Stimulated activated CD4-positive, alpha-beta T cell treated with anti-CD3 and anti-CD28 coated beads, Interleukin-4, amount 100 ng/mL, for 24 hours (primary cell): Measurements from ENCODE around the gene NCAPG.

Experiments
- DNase-seq: peaks from one replicate; pipeline ENCODE4 v3.0.0-alpha.2; 2020

Gene NCAPG, protein sequence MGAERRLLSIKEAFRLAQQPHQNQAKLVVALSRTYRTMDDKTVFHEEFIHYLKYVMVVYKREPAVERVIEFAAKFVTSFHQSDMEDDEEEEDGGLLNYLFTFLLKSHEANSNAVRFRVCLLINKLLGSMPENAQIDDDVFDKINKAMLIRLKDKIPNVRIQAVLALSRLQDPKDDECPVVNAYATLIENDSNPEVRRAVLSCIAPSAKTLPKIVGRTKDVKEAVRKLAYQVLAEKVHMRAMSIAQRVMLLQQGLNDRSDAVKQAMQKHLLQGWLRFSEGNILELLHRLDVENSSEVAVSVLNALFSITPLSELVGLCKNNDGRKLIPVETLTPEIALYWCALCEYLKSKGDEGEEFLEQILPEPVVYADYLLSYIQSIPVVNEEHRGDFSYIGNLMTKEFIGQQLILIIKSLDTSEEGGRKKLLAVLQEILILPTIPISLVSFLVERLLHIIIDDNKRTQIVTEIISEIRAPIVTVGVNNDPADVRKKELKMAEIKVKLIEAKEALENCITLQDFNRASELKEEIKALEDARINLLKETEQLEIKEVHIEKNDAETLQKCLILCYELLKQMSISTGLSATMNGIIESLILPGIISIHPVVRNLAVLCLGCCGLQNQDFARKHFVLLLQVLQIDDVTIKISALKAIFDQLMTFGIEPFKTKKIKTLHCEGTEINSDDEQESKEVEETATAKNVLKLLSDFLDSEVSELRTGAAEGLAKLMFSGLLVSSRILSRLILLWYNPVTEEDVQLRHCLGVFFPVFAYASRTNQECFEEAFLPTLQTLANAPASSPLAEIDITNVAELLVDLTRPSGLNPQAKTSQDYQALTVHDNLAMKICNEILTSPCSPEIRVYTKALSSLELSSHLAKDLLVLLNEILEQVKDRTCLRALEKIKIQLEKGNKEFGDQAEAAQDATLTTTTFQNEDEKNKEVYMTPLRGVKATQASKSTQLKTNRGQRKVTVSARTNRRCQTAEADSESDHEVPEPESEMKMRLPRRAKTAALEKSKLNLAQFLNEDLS

GRCh38 chr4:17810260-17811077 is at the start of gene NCAPG, which contains the start of gene DCAF16:
Gene NCAPG, plus strand, starts transcription at chr4:17810979. Its CDS starts 99 bp downstream, at chr4:17811078.
Gene DCAF16, minus strand, starts transcription at chr4:17810757. Its CDS starts 6,616 bp downstream, at chr4:17804141.
- DNase-seq, result peak; percentile 100

DNA sequence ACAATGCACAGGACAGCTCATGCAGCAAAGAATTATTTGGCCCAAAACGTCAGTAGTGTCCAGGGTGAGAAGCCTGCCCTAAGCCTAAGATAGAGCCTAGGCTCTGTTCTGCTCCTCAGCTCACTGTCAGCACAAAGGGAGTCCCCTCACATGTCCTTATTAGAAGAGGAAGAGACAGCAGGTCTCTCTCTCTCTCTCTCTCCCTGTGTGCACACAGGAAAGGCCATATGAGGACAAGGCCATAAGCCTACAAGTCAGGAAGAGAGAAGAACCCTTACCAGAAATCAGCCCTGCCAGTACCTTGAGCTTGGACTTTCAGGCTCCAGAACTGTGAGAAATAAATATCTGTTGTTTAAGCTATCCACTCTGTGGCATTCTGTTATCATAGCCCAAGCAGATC is 49.7 kb upstream of the NCAPG start:
- DNase-seq, result no peak

- no peak for DNase-seq
Observed at GRCh38 chr4:17762726-17763125, 48.1 kb upstream of the NCAPG start.

DNA sequence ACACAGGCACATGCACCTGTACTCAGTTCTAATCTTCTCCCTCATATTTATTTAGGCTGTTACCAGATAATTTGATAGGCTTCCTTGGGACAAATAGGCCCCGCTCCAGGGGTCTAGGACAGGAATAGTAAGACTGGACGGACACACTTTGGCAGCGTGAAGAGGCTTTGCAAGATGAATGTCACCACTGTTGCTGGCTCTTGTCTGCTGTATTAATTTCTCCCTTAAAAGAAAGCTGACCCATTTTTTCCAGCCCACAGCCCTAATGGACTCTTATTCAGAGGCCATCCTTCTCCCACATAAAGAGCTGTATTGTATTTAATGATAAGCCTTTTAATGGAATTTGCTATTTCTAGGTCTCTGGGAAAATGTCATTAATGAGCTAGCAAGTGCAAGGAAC is 47.4 kb upstream of the NCAPG start:
- DNase-seq, result no peak

DNA sequence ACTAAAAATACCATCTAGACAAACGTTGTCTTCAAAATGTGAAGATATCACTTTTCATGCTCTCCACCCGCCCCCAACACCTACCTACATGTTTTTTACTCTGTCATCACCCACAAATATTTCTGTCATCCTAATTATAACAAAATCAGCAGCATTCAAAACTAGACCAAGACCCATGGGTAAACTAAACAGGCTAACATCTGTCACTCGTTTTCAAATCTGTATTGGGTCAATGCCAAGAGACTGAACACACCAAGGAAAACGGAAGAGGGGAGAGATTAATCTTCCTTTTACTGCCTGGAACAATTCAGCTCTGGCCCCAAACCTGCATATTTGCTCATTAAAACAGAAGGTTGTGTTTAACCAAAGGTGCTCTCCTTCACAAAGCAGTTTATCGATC is 46.8 kb upstream of the NCAPG start:
- no peak for DNase-seq

- DNase-seq, result no peak
Observed at GRCh38 chr4:17765514-17766286, 45.1 kb upstream of the NCAPG start.

- no peak for DNase-seq
Observed at GRCh38 chr4:17766826-17767458, 43.8 kb upstream of the NCAPG start.

GRCh38 chr4:17769406-17770174 is 41.2 kb upstream of the NCAPG start:
- DNase-seq, result no peak

- no peak for DNase-seq
Observed at GRCh38 chr4:17770845-17771244, 39.9 kb upstream of the NCAPG start.

DNA sequence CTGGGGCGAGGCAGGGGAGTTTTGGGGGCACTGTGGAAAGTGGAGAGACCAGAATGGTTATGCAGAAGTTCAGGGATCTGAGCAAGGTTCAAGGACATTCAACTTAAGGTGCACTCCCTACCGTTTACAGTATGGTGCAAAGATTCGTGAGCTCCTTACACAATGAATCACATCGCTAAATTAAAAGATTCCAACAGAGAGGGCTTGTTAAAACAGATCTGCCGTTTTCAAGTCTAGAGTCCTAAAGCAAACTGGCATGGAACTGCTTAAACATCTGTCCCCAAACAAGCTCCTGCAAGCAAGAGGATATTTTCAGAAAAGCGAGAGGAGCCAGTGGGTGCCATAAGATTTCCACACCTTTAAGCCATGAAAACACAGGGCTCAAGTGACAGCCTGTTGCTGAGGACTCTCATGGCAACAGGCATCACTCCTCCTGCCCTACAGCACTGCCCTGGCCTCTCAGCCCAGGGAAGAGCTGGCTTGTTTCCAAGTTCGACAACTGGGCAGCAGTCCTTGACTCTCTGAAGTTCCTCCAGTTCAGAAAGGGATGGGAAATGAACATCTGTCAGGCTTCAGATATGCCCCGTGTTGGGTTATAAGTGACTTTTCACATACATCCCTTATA is 39.4 kb upstream of the NCAPG start:
- DNase-seq, result no peak

- no peak for DNase-seq
Observed at GRCh38 chr4:17773135-17773698, 37.6 kb upstream of the NCAPG start.

GRCh38 chr4:17778431-17778830 is 32.3 kb upstream of the NCAPG start:
- DNase-seq, result no peak

DNA sequence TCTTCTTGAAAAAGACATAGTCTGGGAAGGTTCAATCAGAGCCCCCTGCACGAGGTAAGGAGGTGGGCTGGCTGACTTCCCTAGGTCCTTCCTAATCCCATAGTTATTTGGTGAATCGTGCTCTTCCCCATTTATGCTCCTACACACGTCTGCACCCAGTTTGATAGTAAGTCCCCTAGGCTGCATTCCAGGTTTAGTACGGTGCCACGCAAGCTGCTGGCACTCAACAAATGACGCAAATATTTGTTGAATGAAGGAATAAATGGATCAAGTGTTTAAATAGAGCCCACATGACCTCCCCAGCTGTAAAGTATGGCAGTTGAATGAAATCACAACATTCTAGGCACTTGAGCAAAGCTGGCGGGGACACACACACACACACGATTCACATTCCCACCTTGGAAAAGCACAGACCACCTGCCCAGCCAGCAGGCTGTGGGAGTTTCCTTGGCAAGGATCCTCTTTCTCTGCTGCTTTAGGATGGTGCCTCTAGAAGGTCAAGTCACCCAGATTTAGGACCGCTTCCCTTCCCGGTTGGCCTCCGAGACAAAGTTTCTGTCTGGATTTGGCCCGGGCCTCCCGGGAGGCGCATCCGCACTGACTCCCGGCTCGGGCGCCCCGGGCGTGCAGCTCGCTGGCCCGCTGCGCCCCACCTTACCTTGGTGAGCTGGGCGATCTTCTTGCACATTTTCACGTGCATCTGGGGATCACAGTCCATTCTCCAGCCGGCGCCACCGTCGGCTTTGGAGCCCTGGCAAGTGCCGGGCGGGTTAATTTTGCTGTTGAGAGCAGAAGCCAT is 30.1 kb upstream of the NCAPG start:
- no peak for DNase-seq

DNA sequence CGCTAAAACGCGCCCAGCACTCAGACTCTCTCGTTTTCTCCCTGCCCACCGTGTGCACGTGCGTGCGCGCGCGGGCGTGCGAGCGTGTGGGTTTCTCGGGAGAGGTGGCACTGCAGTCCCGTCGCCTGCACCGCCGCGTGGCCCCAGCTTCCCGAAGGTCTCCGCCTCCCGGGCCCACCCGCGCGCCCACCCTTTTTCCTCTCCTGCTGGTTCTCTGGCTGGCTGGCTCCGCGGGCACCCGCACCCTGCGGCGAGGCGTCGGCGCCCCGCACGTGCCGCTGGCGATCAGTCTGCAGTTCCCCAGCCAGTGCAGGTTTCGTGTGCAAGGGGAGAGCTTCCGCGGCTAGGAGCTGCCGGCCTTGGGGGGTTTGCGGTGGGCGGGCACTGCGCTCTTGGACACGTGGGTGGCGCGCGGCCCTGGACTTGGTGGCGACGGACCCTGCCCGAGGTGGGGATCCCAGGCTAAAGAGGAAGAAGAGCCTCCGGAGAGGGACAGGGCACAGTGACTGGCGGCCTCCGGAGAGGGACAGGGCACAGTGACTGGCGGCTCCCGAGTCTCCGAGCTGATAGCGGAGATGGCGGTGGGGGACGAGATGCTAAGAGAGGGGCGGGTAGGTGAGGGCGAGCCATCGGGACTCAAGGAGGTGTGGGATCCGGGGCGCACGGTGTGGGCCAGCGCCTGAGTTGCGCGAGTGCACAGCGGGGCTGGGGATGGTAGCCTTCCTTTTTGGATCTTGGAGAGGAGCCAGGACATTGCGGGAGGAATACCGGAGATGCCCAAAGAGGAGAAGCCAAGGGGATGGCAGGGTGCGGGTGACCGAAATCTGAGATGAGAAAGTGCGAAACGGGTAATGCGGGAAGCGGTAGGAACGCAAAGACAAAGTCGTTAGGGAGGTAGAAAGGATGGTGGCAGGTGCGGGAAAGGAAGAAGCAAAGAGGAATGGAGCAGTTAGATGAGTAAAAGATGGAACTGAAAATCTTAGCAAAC is 29.2 kb upstream of the NCAPG start, which contains the start of gene FAM184B:
Gene FAM184B, minus strand, starts transcription at position 322 of the 988 bp plus-strand sequence. CDS start 322 bp downstream, outside the sequence.
- DNase-seq, result no peak

- no peak for DNase-seq
Observed at GRCh38 chr4:17785858-17786257, 24.9 kb upstream of the NCAPG start.

- DNase-seq, result no peak
Observed at GRCh38 chr4:17786567-17786966, 24.2 kb upstream of the NCAPG start.

DNA sequence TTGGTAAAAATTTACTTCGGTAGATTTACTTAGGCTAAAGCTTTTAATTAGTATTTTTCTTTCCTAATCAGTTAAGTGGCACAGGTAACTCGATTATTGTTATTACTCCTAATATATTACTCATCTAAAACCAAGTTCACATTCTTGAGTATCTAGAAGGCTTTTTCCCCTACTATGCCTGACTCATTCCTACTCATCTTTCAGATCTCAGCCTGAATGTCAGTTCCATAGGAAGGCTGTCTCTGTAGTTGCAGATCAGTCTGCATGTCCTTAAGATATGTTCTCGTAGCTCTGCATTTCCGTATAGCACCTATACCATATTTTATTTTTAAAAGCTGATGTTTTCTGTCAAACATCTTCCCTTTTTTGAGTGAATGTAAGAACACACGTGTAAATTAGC is 23.5 kb upstream of the NCAPG start:
- no peak for DNase-seq
